ENCODE measurements around the gene DOCK2.

The DOCK2 gene

GRCh38 chr5:169904059-169904458 lies 267.0 kb downstream of the DOCK2 start:
- no peak overlapping the region for H3K27ac Mint-ChIP-seq
- no peak for DNase-seq
- no peaks in the 10 kb centered on the region for H3K27me3 Mint-ChIP-seq
- peaks cover 9% of the 10 kb centered on the region for H3K4me1 Mint-ChIP-seq (ENCODE audit: low read depth)
- no peaks in the 10 kb centered on the region for H3K9me3 Mint-ChIP-seq
- no peak overlapping the region for H3K4me3 Mint-ChIP-seq
- peaks cover 42% of the 10 kb centered on the region for H3K36me3 Mint-ChIP-seq (ENCODE audit: low read depth)

DNA sequence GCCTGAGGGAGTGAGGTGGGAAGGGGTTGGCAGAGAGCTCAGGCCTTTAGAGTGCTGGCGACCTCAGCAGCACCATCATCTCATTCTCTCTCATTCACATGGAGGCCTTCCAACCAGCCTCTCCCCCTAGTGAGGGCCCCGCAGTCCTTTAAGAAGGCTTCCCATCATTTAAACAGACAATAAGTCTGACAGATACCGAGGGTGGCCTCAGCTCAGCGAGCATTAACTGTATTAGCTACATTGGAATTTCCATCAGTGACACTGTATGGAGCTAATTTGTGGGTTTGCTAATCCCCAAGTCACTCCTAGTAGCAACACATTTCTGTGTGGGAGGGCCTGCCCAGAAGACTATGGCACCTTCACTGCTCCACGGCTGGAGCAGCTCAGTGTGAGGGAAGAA lies 267.4 kb downstream of the DOCK2 start:
- Mint-ChIP-seq H3K36me3 (ENCODE audit: low read depth) (peaks cover 40% of the 10 kb centered on the region), H3K27me3 (no peaks in the 10 kb centered on the region), H3K9me3 (no peaks in the 10 kb centered on the region), H3K4me3 (no peak overlapping the region), H3K27ac (no peak overlapping the region), H3K4me1 (ENCODE audit: low read depth) (peaks cover 9% of the 10 kb centered on the region)
- no peak for DNase-seq

DNA sequence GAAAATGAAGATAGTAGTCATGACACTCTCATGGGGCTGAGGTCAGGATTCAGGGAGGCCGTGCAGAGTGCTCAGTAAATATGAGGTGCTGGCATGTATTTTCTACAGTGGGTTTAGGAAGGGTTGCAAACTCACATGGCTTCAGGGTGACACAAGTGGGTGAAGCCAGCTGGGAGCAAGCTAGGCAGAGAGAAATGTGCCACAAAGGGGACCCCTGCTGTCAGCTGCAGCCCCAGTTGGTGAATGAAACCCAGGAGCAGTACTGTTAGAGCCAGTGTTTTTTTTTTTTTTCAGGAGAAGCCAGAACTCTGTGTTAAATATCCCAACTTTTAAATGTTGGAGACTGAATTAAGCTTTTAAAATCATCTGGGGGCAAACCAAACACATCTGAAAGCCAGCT lies 267.9 kb downstream of the DOCK2 start:
- DNase-seq: no peak
- H3K27me3 Mint-ChIP-seq: no peaks in the 10 kb centered on the region
- H3K36me3 Mint-ChIP-seq (ENCODE audit: low read depth): peaks cover 40% of the 10 kb centered on the region
- H3K4me3 Mint-ChIP-seq: no peak overlapping the region
- peaks cover 9% of the 10 kb centered on the region for H3K4me1 Mint-ChIP-seq (ENCODE audit: low read depth)
- H3K27ac Mint-ChIP-seq: no peak overlapping the region
- H3K9me3 Mint-ChIP-seq: no peaks in the 10 kb centered on the region

DNA sequence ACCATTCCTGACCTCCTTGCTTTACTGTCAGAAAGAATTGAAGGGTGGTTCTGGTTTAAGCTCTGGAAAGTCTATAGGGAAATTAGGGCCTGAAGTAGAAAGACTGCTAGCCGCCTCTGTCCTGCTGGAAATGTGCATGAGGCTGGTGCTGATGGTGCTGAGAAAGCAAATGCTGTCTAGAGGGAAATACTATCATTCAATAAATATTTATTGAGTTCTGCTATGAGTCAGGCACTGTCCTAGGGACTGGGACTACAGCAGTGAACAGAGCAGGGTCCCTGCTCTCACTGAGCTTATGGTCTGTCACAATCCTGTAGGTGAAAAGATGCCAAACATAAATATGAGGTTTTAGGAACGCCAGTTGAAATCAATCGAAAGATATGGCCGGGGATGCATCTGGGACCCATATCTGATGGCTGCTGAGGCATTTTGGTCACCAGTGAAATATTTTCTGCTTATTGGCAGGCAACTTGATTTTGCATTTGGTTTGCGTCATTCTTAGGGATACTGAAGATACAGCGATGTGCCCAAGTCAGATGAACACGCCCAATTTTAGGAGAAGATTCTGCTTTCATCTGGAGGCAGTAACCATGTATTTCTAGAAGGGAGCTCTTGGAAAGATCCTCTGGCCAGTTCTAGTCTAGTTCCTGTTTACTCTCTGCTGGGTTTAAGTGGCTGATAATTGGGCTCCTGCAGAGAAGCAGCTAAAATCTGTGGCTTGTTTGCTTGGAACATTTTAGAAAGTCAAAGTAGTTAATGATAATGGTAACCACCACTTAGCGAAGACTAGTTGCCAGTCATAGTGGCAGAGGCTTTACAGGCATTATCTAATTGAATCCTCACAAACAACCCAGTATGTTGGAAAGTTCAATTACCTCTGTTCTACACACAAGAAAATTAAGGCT lies 269.9 kb downstream of the DOCK2 start:
- Mint-ChIP-seq H3K36me3 (ENCODE audit: low read depth) (peaks cover 35% of the 10 kb centered on the region), H3K4me1 (ENCODE audit: low read depth) (peaks cover under 1% of the 10 kb centered on the region), H3K27ac (no peak overlapping the region), H3K4me3 (no peak overlapping the region), H3K9me3 (no peaks in the 10 kb centered on the region), H3K27me3 (no peaks in the 10 kb centered on the region)
- DNase-seq: no peak

- no peaks in the 10 kb centered on the region for H3K9me3 Mint-ChIP-seq
- no peak for DNase-seq
- peaks cover 35% of the 10 kb centered on the region for H3K36me3 Mint-ChIP-seq (ENCODE audit: low read depth)
- H3K4me3 Mint-ChIP-seq: no peak overlapping the region
- H3K27me3 Mint-ChIP-seq: no peaks in the 10 kb centered on the region
- peaks cover 3% of the 10 kb centered on the region for H3K4me1 Mint-ChIP-seq (ENCODE audit: low read depth)
- no peak overlapping the region for H3K27ac Mint-ChIP-seq
Measured at GRCh38 chr5:169908864-169909263, 271.8 kb downstream of the DOCK2 start.

DNA sequence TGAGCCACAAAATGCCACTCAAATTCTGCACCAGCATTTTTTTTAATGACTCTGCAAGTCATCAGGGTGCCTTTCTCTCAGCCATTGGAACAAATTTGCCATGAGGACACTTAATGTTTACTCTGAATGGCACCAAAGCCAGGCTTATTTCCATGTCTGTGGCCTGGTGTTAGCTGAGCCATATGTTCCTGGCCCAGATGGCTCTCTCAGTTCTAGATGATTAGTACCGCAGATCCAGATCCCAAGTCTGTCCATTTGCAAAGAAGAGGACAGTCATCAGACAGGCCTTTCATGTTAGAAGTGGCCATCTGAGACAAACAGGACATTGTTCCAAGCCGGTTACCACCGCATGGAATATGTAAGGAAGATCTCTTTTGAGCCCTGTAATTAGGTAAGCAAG lies 272.9 kb downstream of the DOCK2 start:
- H3K4me3 Mint-ChIP-seq: no peak overlapping the region
- H3K9me3 Mint-ChIP-seq: no peaks in the 10 kb centered on the region
- peaks cover 5% of the 10 kb centered on the region for H3K4me1 Mint-ChIP-seq (ENCODE audit: low read depth)
- H3K36me3 Mint-ChIP-seq (ENCODE audit: low read depth): peaks cover 43% of the 10 kb centered on the region
- H3K27me3 Mint-ChIP-seq: no peaks in the 10 kb centered on the region
- DNase-seq: no peak
- no peak overlapping the region for H3K27ac Mint-ChIP-seq

DNA sequence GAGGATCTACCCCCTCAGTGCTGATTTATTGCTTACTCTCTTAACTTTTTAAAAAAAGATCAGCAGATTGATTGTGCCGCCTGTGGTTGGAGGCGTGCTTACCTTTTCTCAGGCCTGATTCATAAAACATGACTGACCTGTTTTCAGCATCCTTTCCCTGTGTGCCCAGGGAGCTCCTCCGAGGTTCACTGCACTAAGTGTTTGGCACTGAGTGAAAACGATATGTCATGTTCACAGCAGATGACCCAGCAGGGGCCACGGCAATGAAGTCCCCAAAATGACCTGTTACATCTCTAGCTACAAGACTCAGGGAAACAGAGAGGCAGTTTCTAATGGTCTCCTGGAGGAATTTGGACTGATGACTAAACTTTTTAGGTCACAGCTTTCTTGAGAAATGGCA lies 273.3 kb downstream of the DOCK2 start:
- H3K36me3 Mint-ChIP-seq (ENCODE audit: low read depth): peaks cover 40% of the 10 kb centered on the region
- no peak overlapping the region for H3K4me3 Mint-ChIP-seq
- H3K9me3 Mint-ChIP-seq: no peaks in the 10 kb centered on the region
- H3K4me1 Mint-ChIP-seq (ENCODE audit: low read depth): peaks cover 5% of the 10 kb centered on the region
- H3K27me3 Mint-ChIP-seq: no peaks in the 10 kb centered on the region
- no peak for DNase-seq
- H3K27ac Mint-ChIP-seq: no peak overlapping the region

DNA sequence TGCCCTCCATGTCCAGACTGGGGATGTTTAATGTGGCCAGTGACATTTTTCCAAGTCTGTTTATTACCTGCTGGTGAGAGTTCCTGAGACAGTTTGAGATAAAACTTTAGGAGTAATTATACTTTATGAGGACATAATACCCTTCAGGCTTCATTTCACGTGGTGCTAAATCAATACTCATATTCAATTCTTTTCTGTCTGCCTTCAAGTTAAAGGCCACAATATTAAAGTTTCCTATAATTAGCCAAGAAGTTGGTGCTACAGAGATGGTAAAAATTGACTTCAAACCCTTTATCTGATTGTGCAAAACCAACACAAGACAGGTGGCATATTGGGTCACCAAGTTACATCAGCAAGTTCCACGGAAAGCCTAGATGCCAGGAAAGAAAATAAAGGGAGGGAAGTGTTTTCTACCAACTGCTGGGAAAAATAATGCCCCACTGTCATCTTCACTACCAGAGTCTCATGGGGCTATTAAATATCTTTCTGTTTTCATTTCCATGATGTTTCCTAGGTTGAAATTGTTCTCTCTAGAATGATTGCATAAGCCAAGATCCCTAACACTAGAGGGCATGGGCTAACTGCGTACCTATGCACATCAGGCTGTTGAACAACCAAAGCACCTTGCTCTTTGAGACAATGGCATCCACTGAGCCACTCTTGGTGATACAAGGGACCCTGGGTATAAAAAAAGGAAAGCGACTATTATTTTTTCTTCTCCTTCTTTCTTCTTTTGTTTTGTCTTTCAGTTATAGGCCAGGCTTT lies 274.6 kb downstream of the DOCK2 start:
- Mint-ChIP-seq H3K4me3 (no peak overlapping the region), H3K27ac (no peak overlapping the region), H3K36me3 (ENCODE audit: low read depth) (peaks cover 47% of the 10 kb centered on the region), H3K27me3 (no peaks in the 10 kb centered on the region), H3K9me3 (no peaks in the 10 kb centered on the region), H3K4me1 (ENCODE audit: low read depth) (peaks cover 5% of the 10 kb centered on the region)
- no peak for DNase-seq

GRCh38 chr5:169913479-169913878 lies 276.4 kb downstream of the DOCK2 start:
- H3K36me3 Mint-ChIP-seq (ENCODE audit: low read depth): peaks cover 55% of the 10 kb centered on the region
- no peak for DNase-seq
- no peaks in the 10 kb centered on the region for H3K9me3 Mint-ChIP-seq
- H3K27me3 Mint-ChIP-seq: no peaks in the 10 kb centered on the region
- H3K4me3 Mint-ChIP-seq: no peak overlapping the region
- peaks cover 8% of the 10 kb centered on the region for H3K4me1 Mint-ChIP-seq (ENCODE audit: low read depth)
- no peak overlapping the region for H3K27ac Mint-ChIP-seq

GRCh38 chr5:169914766-169915165 lies 277.7 kb downstream of the DOCK2 start:
- Mint-ChIP-seq H3K9me3 (no peaks in the 10 kb centered on the region), H3K27me3 (no peaks in the 10 kb centered on the region), H3K27ac (no peak overlapping the region), H3K36me3 (ENCODE audit: low read depth) (peaks cover 58% of the 10 kb centered on the region), H3K4me1 (ENCODE audit: low read depth) (peaks cover 8% of the 10 kb centered on the region), H3K4me3 (no peak overlapping the region)
- DNase-seq: no peak

- H3K27ac Mint-ChIP-seq: no peak overlapping the region
- no peak for DNase-seq
- H3K27me3 Mint-ChIP-seq: no peaks in the 10 kb centered on the region
- no peak overlapping the region for H3K4me3 Mint-ChIP-seq
- H3K9me3 Mint-ChIP-seq: no peaks in the 10 kb centered on the region
- peaks cover 63% of the 10 kb centered on the region for H3K36me3 Mint-ChIP-seq (ENCODE audit: low read depth)
- H3K4me1 Mint-ChIP-seq (ENCODE audit: low read depth): peaks cover 16% of the 10 kb centered on the region
Measured at GRCh38 chr5:169917500-169917899, 280.4 kb downstream of the DOCK2 start.

- Mint-ChIP-seq H3K36me3 (ENCODE audit: low read depth) (peaks cover 67% of the 10 kb centered on the region), H3K4me1 (ENCODE audit: low read depth) (peaks cover 16% of the 10 kb centered on the region), H3K27me3 (no peaks in the 10 kb centered on the region), H3K4me3 (no peak overlapping the region), H3K9me3 (no peaks in the 10 kb centered on the region), H3K27ac (no peak overlapping the region)
- no peak for DNase-seq
Measured at GRCh38 chr5:169918228-169918627, 281.2 kb downstream of the DOCK2 start.

- DNase-seq: no peak
- Mint-ChIP-seq H3K36me3 (ENCODE audit: low read depth) (peaks cover 75% of the 10 kb centered on the region), H3K27me3 (no peaks in the 10 kb centered on the region), H3K27ac (peak overlapping the region; percentile 11), H3K4me3 (no peak overlapping the region), H3K9me3 (no peaks in the 10 kb centered on the region), H3K4me1 (ENCODE audit: low read depth) (peaks cover 23% of the 10 kb centered on the region)
Measured at GRCh38 chr5:169920474-169920873, 283.4 kb downstream of the DOCK2 start.

- Mint-ChIP-seq H3K27ac (peak overlapping the region; percentile 39), H3K4me1 (ENCODE audit: low read depth) (peaks cover 23% of the 10 kb centered on the region), H3K27me3 (no peaks in the 10 kb centered on the region), H3K36me3 (ENCODE audit: low read depth) (peaks cover 75% of the 10 kb centered on the region), H3K4me3 (no peak overlapping the region), H3K9me3 (no peaks in the 10 kb centered on the region)
- no peak for DNase-seq
Measured at GRCh38 chr5:169921384-169921783, 284.3 kb downstream of the DOCK2 start.

GRCh38 chr5:169921949-169922348 lies 284.9 kb downstream of the DOCK2 start:
- peaks cover 23% of the 10 kb centered on the region for H3K4me1 Mint-ChIP-seq (ENCODE audit: low read depth)
- H3K27ac Mint-ChIP-seq: peak overlapping the region; percentile 39
- H3K36me3 Mint-ChIP-seq (ENCODE audit: low read depth): peaks cover 77% of the 10 kb centered on the region

More at GRCh38 chr5:169921949-169922348, 284.9 kb downstream of the DOCK2 start:
- Mint-ChIP-seq H3K9me3 (no peaks in the 10 kb centered on the region), H3K27me3 (no peaks in the 10 kb centered on the region), H3K4me3 (no peak overlapping the region)
- no peak for DNase-seq
